ENCODE data around the gene AGAP9.
"Not testable (repeated sequence)": the region's sequence is repeated elsewhere in the genome, so short reads cannot be mapped to it uniquely, and the experiment has no call there.

AGAP9 gene

DNA sequence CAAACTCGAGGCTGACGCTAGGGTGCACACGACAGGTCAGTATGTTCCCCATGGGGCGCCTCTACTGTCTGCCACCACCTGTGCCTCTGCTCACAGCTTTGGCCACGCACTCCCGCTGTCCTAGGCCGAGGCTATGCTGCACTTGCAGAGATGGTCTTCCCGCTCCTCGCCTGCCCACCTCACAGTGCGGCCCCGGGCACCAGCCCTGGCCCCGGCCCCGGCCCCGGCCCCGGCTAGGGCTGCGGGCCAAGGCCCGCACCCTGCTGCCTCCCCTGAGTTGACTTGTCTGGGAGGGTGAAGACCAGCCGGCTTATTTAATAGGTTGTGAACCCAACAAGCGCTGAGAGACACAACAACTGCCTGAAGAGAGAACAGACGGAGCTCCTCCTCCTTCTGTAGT is at the start of gene AGAP9:
Gene AGAP9, minus strand, starts transcription at position 164 of the 400 bp plus-strand sequence. Its CDS starts 112 bp downstream, at position 52.
- DNase-seq: not testable (repeated sequence)

DNA sequence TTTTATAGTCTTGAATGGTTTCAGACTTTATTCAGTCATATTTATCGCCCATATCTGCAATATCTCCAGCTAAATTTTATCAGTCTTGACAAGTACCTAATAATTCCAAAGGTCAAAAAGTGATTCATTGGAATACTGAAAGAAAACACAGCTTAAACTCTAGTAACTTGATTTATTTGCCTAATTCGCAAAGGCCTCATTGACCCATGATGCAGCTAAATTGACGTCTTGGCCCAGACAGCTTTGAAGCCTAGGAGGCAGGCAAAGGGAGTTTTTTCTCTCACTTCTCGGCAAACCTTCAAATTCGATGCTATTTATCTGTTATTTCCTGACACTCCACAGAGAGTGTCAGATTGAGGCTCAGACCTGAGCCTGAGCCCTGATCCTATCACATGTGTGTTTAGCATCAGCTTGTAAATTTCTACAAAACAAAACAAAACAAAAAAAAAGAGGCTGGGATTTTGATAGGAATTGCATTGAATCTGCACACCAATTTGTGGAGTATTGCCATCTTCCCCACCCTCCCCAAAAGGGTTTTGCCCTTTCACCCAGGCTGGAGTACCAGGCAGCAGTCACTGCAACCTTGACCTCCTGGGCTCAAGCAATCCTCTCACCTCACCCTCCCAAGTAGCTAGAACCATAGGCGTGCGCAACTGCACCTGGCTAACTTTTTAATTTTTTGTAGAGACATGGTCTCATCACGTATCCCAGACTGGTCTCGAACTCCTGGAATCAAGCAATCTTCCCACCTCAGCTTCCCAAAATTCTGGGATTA is 47.9 kb upstream of the AGAP9 start:
- DNase-seq: not testable (repeated sequence)

DNA sequence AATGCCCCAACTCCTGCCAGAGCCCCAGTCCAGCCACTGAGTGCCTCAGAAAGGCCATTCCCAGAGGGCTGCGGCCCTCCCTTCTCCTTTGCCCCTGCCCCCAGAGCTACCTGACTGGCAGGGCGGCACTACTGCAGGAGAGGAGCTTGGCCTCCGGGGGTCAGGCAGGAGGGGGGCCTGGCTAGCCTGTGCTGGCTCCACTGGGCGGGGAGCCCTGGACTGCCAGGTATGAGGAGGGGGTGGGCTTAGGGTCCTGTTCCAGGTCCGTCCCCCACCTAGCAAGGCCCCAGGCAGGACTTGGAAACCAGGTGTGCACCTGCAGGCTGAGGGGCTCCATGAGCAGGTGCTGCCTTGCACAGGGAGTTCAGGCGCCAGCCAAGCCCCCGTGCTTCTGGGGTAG is 43.3 kb upstream of the AGAP9 start:
- not testable (repeated sequence) for DNase-seq

DNA sequence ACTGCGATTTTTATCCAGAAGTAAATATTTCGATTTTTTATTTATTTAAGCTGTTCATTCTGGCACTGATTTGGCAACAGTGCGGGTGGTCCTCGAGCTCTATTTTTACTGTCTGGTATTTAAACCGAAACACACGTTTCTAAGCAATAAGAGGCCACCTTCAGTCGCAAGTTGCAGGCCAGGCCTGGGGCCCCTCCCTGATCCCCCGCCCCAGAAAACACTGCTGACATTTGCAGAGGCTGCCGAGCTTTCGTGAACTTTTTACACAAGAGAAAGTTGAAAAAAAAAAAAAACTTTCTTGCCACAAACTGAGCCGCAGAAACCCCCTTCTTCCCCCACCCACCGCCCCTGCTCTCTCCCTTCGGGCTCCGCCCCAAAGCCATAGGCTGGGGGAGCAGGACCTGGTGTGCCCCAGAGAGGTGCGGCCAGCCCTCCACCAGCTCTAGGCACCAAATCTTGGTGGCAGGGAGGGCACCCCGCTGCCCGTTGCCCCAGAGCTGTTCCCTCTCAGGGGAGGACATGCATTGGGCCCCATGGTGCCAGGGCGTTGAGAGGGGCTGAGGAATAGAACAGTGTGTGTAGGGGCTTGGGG is 42.8 kb upstream of the AGAP9 start:
- not testable (repeated sequence) for DNase-seq

DNA sequence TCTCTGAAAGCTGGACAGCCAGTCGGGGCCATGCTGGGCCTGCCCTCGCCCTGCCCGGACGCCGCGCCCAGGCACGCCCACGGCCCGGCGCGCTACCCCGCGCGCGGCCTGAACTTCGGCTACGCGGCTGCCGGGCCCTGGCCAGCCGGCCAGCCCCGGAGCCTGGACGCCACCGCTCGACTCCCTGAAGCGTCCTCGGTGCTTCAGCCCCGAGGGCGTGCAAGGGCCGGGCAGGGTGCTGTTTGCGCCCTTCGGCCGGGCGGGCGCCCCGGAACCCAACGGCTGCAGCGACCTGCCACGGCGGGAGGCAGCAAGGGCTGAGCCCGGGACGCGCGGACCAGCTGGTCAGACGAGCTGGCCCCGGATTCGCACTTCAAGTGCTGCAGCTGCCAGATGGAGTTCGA is 42.1 kb upstream of the AGAP9 start:
- DNase-seq: not testable (repeated sequence)

DNA sequence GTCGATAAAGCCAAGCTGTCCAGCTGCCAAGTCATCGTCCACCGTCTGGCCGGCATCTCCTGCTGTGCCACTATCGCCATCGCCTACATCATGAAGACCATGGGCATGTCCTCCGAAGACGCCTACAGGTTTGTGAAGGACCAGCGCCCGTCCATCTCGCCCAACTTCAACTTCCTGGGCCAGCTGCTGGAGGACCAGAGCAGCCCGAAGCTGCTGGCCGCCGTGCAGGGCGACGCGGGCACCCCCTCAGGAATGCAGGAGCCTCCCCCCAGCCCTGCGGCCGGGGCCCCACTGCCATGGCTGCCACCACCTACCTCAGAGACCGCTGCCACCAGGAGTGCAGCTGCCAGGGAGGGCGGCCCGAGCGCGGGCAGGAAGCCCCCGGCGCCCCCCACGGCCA is 41.5 kb upstream of the AGAP9 start:
- not testable (repeated sequence) for DNase-seq

DNA sequence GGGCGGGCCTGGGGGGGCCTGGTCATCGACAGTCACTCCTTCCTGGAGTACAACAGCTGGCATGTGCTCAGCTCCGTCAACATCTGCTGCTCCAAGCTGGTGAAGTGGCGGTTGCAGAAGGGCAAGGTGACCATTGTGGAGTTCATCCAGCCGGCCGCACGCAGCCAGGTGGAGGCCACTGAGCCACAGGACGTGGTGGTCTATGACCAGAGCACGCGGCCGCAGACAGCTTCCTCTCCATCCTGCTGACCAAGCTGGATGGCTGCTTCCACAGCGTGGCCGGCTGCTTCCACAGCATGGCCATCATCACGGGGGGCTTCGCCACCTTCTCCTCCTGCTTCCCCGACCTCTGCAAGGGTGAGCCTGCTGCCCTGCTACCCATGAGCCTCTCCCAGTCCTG is 40.9 kb upstream of the AGAP9 start:
- not testable (repeated sequence) for DNase-seq

DNA sequence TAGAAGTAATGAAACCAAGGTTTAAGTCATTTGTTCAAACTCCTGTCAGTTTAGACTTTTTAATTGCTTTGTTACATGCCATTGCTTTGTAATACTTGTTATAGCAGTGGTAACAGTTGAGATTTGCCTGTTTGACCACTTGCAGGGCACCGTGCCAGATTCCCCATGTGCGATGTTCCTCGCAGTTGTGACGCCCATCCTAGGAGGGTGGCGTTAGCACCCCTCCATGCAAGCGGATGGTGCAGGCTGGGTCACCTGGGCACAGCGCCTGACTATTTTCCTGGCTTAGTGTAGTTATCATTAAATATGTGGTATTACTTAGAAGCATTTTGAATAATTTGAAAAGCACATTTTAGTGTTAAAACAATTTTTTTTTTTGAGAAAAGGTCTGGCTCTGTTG is 37.0 kb upstream of the AGAP9 start:
- not testable (repeated sequence) for DNase-seq

DNA sequence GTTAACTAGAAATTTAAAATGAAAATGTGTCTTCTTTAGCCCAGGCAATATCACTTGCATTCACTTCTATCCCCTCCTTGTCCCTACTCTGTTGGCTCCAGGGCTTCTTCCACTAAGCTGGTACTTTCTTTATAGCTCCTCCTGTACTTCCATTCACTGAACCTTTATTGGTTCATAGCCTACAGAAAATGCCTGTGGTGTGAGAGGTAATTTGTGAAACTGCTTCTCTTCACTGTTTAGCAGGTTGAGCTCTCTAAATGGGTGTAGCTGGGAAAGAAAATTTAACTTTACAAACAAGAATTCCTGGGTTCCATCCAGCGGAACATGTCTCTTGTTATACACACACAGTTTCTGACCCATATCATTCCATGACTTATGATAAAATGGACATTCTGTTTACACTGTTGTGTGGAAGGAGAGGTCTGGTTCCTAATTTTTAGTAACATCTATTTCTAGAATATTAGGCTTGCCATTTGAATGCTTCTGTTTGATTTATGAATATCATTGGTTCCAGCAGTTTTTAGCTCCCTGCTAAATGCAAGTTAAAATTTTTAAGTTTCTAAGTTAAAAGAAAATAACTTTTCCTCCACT is 36.4 kb upstream of the AGAP9 start:
- DNase-seq: not testable (repeated sequence)

DNA sequence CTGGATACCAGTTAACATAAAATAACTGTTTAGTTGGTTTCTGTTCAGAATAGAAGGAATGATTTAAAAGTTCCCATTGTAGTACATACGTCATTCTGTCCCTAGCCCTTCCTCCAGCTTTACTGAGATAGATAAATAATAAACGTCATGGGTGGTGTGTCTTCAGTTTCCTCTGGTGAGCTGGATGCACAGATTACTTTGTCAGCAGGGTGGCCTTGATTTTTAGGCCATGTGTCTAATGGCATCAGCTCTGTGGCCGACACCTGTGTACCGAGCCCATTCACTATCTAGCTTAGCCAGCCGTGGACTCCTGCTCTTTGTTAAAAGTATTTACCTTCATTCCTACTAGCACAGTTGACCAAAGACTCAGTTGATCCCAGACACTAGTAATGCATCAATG is 34.7 kb upstream of the AGAP9 start:
- not testable (repeated sequence) for DNase-seq

DNA sequence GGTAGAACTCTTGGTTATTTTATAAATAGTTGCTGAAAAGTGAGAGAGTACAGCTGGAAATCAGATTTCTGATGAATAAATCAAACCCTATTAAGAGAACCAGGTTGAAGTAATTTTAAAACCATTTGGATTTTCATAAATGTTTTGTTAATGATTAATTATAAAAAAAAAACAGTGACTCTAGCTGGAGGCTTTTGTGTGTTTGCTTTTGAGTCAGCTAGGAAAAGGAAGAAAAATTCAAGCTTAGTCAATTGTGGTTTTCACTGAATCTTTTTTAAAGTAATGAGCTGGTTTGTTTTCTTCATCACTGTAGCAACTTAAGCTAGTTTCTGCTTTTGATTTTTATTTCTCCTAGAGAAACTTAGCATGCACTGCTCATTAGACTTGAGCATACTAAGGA is 34.2 kb upstream of the AGAP9 start:
- DNase-seq: not testable (repeated sequence)

DNA sequence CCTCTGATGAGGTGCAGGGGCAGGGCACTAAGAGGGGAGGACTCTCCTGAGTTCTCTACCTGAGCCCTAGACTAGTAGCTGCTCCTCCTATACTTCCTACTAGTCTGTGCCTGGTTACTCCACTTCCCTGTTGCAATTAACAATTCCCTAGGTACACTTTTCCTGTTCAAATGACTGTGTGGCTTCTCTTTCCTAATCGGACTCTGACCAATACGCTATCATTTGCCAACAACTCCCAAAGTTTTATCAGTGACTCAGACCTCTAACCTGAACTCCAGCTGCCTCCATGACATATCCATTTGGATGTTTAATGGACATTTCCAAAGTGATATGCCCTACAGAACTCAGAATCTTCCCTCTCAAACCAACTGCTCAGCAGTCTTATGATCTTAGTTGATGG is 31.9 kb upstream of the AGAP9 start:
- DNase-seq: not testable (repeated sequence)

DNA sequence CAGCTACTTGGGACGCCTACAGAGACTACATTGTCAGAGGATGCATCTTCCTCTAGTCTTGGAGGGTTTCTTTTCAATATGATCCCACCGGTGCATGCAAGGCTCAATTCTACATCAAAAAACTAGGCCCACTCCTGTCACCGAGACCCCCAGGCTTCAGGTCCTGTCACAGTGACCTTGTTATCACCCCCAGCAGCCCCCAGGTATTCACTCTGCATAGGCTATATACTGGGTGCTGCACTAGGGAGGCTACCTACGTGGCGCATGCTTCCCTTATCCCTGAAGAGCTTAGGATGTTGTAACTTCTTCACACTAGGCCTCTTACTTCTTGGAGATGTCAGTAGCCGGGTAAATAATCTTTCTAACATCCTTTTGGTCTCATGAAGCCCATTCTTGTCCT is 31.1 kb upstream of the AGAP9 start:
- not testable (repeated sequence) for DNase-seq

DNA sequence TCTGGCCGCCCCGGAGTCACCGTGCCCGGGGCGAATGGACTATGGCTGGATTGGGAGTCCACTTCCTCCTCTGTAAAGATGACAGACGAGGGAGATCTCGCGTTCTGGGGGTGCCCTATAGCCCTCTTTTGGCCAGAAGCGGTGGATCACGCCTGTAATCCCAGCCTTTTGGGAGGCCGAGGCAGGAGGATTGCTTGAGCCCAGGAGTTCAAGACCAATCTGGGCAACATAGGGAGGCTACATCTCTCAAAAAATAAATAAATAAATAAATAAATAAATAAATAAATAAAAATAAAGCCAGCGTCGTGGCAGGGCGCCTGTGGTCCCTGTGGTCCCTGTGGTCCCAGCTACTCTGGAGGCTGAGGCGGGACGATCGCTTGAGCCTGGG is 30.4 kb upstream of the AGAP9 start:
- not testable (repeated sequence) for DNase-seq

DNA sequence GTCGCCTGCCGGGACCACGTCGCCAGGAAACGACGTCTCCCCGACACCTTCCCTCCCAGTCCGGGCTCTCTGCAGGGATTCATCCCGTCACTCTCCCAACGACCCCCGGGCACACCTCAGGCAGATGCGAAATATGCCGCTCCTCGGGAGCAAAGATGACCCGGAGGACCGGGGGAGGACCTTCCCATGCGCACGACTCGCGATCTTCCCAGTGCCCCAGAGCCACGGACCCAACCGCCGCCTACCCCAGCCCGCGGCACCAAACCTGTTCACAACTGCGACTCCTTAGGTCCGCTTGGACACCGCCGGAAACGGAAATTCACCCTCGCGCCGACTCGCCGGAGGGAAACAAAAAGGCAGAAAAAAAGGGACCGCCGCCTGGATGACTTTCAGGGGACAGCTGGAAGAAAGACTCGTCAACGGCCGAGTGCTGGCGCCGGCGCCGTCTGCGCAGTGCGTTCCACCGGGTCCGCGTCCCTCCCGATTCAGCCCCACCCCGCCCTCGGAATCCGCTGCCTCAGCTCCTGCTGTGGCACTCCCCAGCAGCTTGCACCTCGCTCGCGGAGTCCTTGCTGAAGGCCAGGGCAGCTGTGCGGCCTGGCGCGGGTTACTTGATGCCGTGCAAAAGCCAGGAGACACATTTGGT is 29.9 kb upstream of the AGAP9 start:
- DNase-seq: peak; percentile 81

DNA sequence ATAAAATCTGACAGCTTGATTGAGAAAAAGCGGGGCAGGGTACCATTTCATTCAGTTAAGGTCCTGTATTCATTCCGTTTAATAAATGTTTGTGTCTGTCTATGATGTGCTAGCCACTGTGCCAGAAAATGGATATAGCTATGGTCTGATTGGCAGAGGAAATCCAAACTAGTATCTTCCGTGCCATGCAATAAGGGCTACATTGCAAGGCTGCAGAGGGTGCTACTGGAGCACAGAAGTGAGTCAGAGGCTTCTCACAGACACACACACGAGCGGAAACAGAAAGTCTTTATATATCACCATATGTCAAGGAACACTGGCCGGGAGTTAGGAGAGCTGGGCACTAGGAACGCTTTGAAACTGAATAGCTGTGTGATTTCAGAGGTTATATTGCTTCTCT is 29.3 kb upstream of the AGAP9 start:
- peak; percentile 32 for DNase-seq

DNA sequence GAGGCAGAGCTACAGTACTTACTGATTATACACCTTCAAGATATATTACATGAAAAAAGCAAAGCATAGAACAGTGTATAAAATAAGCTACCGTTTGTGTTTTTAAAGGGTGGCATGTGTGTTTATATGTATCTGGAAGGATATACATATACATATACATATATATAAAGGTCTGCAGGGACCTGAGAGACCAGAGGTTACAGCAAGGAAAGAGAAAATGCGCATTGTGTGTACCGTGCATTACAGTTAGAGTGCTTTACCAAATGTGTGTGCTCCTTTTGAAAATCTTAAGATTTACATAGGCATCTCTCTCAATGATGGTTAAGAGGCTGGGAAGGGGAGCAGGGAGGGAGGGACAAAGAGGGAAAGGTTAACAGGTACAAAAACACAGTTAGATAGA is 23.8 kb upstream of the AGAP9 start:
- not testable (repeated sequence) for DNase-seq

DNA sequence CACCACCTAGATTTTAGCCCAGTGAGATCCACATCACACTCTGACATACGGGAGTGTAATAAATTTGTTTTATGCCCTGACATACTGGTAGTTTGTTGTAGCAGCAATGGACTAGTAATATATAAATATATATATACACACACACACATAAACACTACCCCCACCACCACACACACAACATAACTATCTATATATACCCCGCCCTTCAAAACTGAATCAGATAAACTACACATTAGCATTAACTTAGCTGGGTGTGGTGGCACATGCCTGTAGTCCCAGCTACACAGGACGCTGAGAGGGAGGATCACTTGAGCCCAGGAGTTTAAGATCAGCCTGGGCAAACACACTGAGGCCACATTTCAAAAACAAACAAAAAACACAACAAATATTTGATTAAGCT is 13.0 kb upstream of the AGAP9 start:
- not testable (repeated sequence) for DNase-seq

DNA sequence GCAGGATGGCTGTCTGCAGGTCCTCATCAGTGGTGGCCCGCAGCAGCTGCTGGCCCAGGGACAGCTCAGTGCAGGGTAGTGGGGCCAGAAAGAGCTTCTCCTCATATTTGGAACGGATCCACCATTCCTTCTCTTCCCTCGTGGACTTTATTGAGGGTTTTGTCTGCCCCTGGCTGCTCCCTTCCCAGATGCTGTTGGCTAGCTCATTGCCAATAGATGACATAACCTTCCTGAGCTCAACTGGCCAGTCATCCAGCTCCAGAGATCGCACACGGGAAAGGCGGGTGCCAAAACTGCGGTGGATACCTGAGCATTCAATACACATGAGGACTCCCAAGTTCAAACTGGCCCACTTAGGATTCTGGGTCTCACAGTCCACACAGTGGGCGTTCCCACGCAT is 21.1 kb downstream of the AGAP9 start:
- DNase-seq: not testable (repeated sequence)

DNA sequence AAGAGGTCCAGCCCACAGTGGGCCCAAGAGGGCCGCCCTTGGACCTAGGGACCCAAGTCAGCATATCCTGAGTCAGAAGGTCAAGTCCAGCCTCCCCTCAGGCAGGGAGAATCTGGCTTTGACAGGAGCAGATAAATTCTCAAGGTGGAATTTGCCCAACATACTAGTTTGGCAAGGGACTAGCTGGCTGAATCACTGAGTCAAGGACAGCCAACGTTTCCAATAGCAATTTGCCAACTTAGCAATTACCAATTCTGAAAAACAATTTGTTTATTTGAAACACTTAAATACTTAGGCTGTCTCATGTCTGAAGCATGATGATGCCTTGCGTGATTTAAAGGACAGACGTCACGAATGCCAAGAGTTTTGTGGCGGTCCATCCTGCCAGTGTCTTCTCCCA is 29.2 kb downstream of the AGAP9 start:
- not testable (repeated sequence) for DNase-seq

DNA sequence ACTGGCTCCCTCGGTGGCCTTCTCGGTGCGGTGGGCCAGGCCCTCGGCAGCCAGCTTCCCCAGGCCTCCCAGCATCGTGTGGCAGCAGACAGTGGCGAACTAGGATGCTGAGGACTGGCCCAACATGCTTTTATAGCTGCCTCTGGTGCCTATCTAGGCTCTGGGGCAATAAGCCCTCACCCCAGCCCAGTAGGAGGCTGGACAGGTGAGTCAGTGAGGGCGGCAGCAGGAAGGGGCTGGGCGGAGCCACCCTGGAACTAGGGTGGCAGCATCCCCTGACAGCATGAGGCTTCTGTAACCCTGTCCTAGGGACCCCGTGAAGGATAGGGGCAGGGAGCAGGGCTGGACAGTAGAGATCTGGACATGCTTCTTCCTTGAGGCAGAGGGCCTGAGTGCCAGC is 31.8 kb downstream of the AGAP9 start, which contains the start of gene FAM25G:
Gene FAM25G, minus strand, starts transcription at position 101 of the 400 bp plus-strand sequence. Its CDS starts 26 bp downstream, at position 75.
- DNase-seq: not testable (repeated sequence)

DNA sequence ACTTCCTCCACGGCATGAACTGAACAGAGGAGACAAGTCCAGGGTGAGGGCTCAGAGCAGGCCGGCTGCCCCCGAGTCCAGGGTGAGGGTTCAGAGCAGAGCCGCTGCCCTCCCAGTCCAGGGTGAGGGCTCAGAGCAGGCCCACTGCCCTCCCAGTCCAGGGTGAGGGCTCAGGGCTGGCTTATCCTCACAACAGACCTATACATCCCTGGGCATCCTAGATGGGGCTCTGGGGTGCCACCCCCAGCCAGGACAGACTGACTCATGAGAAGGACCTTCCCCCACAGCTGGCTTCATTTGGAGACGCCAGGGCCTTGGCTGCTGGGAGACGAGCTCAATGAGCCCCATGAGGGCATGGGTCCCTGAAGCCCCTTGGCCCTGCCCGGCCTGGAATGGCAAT is 33.8 kb downstream of the AGAP9 start:
- not testable (repeated sequence) for DNase-seq

DNA sequence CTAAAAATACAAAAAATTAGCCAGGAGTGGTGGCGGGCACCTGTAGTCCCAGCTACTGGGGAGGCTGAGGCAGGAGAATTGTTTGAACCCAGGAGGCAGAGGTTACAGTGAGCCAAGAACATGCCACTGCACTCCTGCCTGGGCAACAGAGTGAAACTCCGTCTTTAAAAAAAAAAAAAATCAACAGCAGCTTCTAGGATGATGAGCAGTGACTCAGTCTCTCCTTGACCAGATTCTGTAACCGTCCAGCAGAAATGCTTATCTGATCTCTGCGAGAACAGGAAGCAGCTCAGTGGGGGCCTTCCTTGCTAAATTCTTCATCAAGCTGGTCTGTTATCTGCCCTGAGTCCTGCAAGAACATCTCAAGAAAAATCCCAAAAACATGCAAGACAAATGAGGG is 37.5 kb downstream of the AGAP9 start:
- DNase-seq: not testable (repeated sequence)

All from NCI-H82 (cell line).